ENCODE results near the gene RIMBP2. TPM values are rescaled to one million over a fixed set of nuclear protein-coding genes. Genes with fewer than 3 reads are reported as not detected.

Gene RIMBP2
- total and polyA plus RNA-seq, 2 experiments from 2014 or later, result 0.31 to 0.37 TPM

- Mint-ChIP-seq H3K4me1 (no peaks in the 10 kb centered on the region), H3K27ac (no peak overlapping the region), H3K36me3 (ENCODE audit: low read depth) (peaks cover 13% of the 10 kb centered on the region; the same call in 2 of the 3 replicates), H3K27me3 (ENCODE audit: insufficient read depth, low read depth, poor library complexity) (peaks cover 3% of the 10 kb centered on the region), H3K4me3 (no peak overlapping the region), H3K9me3 (peaks cover 78% of the 10 kb centered on the region)
- Histone ChIP-seq H3K27ac (ENCODE audit: low read depth) (no peak overlapping the region), H3K4me2 (no peak overlapping the region), H3K36me3 (ENCODE audit: insufficient read depth) (no peaks in the 10 kb centered on the region), H3K9me2 (ENCODE audit: insufficient read depth) (no peaks in the 10 kb centered on the region), H3K27me3 (ENCODE audit: insufficient read depth) (no peaks in the 10 kb centered on the region), H3K4me3 (no peak overlapping the region), H3K4me1 (ENCODE audit: insufficient read depth) (no peaks in the 10 kb centered on the region), H2AFZ (no peak overlapping the region), H4K20me1 (replicated peaks; ENCODE audit: insufficient read depth) (no peaks in the 10 kb centered on the region), H3F3A (replicated peaks; ENCODE audit: low read depth) (no peaks in the 10 kb centered on the region), H3K79me2 (replicated peaks; ENCODE audit: insufficient read depth) (no peaks in the 10 kb centered on the region)
- TF ChIP-seq STAT1 (IDR thresholded peaks at IDR 0.05; ENCODE audit: unreplicated experiment) (no peak), CTCF (conservative IDR thresholded peaks at IDR 0.05; ENCODE audit: low read depth in 2 of 2) (no peak), NANOG (IDR thresholded peaks at IDR 0.05; ENCODE audit: borderline replicate concordance) (no peak), ZNF114 (CRISPR knock-in tag; IDR thresholded peaks at IDR 0.05) (no peak), EZH2phosphoT487 (IDR thresholded peaks at IDR 0.05; ENCODE audit: unreplicated experiment) (no peak), EZH2 (IDR thresholded peaks at IDR 0.05; ENCODE audit: low read depth, unreplicated experiment) (no peak), ZNF331 (CRISPR knock-in tag; IDR thresholded peaks at IDR 0.05; ENCODE audit: low read depth) (no peak), CREB1 (CRISPR knock-in tag; IDR thresholded peaks at IDR 0.05; ENCODE audit: low read depth) (no peak), POLR2AphosphoS5 (IDR thresholded peaks at IDR 0.05; ENCODE audit: low read depth) (no peak), JUNB (IDR thresholded peaks at IDR 0.05; ENCODE audit: unreplicated experiment) (no peak), ZNF462 (CRISPR knock-in tag; IDR thresholded peaks at IDR 0.05) (no peak)
- TF ChIP-seq, protein P1, sequence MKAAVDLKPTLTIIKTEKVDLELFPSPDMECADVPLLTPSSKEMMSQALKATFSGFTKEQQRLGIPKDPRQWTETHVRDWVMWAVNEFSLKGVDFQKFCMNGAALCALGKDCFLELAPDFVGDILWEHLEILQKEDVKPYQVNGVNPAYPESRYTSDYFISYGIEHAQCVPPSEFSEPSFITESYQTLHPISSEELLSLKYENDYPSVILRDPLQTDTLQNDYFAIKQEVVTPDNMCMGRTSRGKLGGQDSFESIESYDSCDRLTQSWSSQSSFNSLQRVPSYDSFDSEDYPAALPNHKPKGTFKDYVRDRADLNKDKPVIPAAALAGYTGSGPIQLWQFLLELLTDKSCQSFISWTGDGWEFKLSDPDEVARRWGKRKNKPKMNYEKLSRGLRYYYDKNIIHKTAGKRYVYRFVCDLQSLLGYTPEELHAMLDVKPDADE (IDR thresholded peaks at IDR 0.05), result no peak
- TF ChIP-seq, protein P2, sequence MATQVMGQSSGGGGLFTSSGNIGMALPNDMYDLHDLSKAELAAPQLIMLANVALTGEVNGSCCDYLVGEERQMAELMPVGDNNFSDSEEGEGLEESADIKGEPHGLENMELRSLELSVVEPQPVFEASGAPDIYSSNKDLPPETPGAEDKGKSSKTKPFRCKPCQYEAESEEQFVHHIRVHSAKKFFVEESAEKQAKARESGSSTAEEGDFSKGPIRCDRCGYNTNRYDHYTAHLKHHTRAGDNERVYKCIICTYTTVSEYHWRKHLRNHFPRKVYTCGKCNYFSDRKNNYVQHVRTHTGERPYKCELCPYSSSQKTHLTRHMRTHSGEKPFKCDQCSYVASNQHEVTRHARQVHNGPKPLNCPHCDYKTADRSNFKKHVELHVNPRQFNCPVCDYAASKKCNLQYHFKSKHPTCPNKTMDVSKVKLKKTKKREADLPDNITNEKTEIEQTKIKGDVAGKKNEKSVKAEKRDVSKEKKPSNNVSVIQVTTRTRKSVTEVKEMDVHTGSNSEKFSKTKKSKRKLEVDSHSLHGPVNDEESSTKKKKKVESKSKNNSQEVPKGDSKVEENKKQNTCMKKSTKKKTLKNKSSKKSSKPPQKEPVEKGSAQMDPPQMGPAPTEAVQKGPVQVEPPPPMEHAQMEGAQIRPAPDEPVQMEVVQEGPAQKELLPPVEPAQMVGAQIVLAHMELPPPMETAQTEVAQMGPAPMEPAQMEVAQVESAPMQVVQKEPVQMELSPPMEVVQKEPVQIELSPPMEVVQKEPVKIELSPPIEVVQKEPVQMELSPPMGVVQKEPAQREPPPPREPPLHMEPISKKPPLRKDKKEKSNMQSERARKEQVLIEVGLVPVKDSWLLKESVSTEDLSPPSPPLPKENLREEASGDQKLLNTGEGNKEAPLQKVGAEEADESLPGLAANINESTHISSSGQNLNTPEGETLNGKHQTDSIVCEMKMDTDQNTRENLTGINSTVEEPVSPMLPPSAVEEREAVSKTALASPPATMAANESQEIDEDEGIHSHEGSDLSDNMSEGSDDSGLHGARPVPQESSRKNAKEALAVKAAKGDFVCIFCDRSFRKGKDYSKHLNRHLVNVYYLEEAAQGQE (IDR thresholded peaks at IDR 0.05; ENCODE audit: unreplicated experiment), result no peak
- no peak for DNase-seq (ENCODE audit: low spot score)
- ATAC-seq, result no peak
These were observed 95.3 kb downstream of the RIMBP2 start for GRCh38 chr12:130620756-130621155.
